ENCODE results near the gene TRPM3. TPM values are rescaled to one million over a fixed set of nuclear protein-coding genes. Genes with fewer than 3 reads are reported as not detected.

Gene TRPM3
- total and polyA plus RNA-seq, 7 experiments from 2014 or later = not detected

DNA sequence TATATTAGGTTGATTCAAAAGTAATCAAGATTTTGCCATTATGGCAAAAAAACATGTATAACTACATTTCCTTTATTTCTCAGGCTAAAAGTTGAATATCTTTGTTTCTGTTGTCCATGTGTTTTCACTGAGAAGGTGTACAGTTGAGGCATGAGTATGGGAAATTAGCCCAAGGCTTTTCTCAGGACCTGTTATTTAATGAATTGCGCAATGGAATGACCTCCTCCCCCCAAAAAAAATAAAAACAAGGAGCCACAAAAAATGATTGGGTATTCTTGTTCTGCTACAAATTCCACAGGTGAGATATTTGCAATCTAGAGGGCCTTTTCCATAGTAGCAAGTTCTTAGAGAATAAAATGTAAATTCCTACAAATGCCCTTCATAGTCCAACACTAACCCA, 186.8 kb downstream of the TRPM3 start:
- no peak for DNase-seq
- intact Hi-C loops (cut with micrococcal nuclease) = no loop called here
- Histone ChIP-seq H3K27me3 (ENCODE audit: control insufficient read depth in 2 of 2, insufficient read depth in 2 of 2, low read length in 2 of 2) (no peaks in the 10 kb centered on the region), H3K9me3 (ENCODE audit: control insufficient read depth in 2 of 3, low read length in 3 of 3) (no peaks in the 10 kb centered on the region), H3K36me3 (ENCODE audit: control insufficient read depth in 2 of 3, insufficient read depth in 3 of 3, low read length in 3 of 3) (no peaks in the 10 kb centered on the region), H3K27ac (ENCODE audit: low read depth, low read length) (no peak overlapping the region), H3K4me1 (ENCODE audit: control insufficient read depth in 2 of 2, insufficient read depth in 2 of 2, low read length in 2 of 2) (no peaks in the 10 kb centered on the region), H3K4me3 (ENCODE audit: low read length) (no peak overlapping the region)
- CTCF ChIA-PET = no interaction called here
- Mint-ChIP-seq H3K9me3 (peaks cover 0 to 3% (median 0%) of the 10 kb centered on the region in 11 donors), H3K36me3 (no peaks in the 10 kb centered on the region), H3K27me3 (no peaks in the 10 kb centered on the region), H3K4me3 (no peak overlapping the region), H3K27ac (no peak overlapping the region), H3K4me1 (no peaks in the 10 kb centered on the region)
- POLR2A ChIA-PET = no interaction called here
- no peak for ATAC-seq

- Mint-ChIP-seq H3K9me3 (peaks cover 0 to 3% (median 0%) of the 10 kb centered on the region in 11 donors), H3K36me3 (no peaks in the 10 kb centered on the region), H3K4me1 (no peaks in the 10 kb centered on the region), H3K27ac (no peak overlapping the region), H3K27me3 (peaks cover 0 to 2% (median 0%) of the 10 kb centered on the region in 5 donors), H3K4me3 (no peak overlapping the region)
- ChIA-PET POLR2A (no interaction called here), CTCF (no interaction called here)
- H3K27me3 ChIP-seq (ENCODE audit: control insufficient read depth in 2 of 2, insufficient read depth in 2 of 2, low read length in 2 of 2) = no peaks in the 10 kb centered on the region
- no peak overlapping the region for H3K4me3 ChIP-seq (ENCODE audit: low read length)
- no peak overlapping the region for H3K27ac ChIP-seq (ENCODE audit: low read depth, low read length)
- intact Hi-C loops (cut with micrococcal nuclease) = no loop called here
- DNase-seq (no peak), ATAC-seq (no peak)
- H3K9me3 ChIP-seq (ENCODE audit: control insufficient read depth in 2 of 3, low read length in 3 of 3) = no peaks in the 10 kb centered on the region
- H3K36me3 ChIP-seq (ENCODE audit: control insufficient read depth in 2 of 3, insufficient read depth in 3 of 3, low read length in 3 of 3) = no peaks in the 10 kb centered on the region
- H3K4me1 ChIP-seq (ENCODE audit: control insufficient read depth in 2 of 2, insufficient read depth in 2 of 2, low read length in 2 of 2) = no peaks in the 10 kb centered on the region
Measured at GRCh38 chr9:70933321-70933720, 188.1 kb downstream of the TRPM3 start.

DNA sequence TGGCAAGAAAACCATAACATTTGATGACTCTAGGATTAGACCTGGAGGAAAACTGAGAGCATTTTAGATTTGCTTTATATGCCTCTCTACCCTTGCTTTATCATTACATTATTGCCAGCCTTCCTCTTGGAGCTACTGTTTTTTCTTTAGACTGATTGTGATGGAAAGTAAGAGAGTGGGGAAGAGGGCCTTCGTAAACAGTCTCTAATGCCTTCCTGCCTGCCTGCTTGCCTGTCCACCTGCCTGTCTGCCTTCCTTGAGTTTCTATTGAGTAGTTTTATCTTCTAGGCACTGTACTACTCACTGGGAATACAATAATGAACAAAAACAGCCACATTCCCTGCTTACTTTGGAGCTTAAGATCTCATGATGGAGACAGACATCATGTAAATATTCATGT, 189.3 kb downstream of the TRPM3 start:
- H3K27me3 Mint-ChIP-seq = peaks cover 0 to 3% (median 0%) of the 10 kb centered on the region in 5 donors
- H3K9me3 ChIP-seq (ENCODE audit: control insufficient read depth in 2 of 3, low read length in 3 of 3) = no peaks in the 10 kb centered on the region
- H3K27me3 ChIP-seq (ENCODE audit: control insufficient read depth in 2 of 2, insufficient read depth in 2 of 2, low read length in 2 of 2) = no peaks in the 10 kb centered on the region
- H3K9me3 Mint-ChIP-seq = peaks cover 0 to 4% (median 0%) of the 10 kb centered on the region in 11 donors
- intact Hi-C loops (cut with micrococcal nuclease) = no loop called here
- no peak overlapping the region for H3K4me3 Mint-ChIP-seq
- no peaks in the 10 kb centered on the region for H3K36me3 Mint-ChIP-seq
- no peak overlapping the region for H3K4me3 ChIP-seq (ENCODE audit: low read length)
- no peaks in the 10 kb centered on the region for H3K4me1 ChIP-seq (ENCODE audit: control insufficient read depth in 2 of 2, insufficient read depth in 2 of 2, low read length in 2 of 2)
- H3K36me3 ChIP-seq (ENCODE audit: control insufficient read depth in 2 of 3, insufficient read depth in 3 of 3, low read length in 3 of 3) = no peaks in the 10 kb centered on the region
- H3K27ac Mint-ChIP-seq = no peak overlapping the region
- DNase-seq = no peak
- CTCF ChIA-PET = no interaction called here
- H3K4me1 Mint-ChIP-seq = no peaks in the 10 kb centered on the region
- H3K27ac ChIP-seq (ENCODE audit: low read depth, low read length) = no peak overlapping the region
- no peak for ATAC-seq
- POLR2A ChIA-PET = no interaction called here

DNA sequence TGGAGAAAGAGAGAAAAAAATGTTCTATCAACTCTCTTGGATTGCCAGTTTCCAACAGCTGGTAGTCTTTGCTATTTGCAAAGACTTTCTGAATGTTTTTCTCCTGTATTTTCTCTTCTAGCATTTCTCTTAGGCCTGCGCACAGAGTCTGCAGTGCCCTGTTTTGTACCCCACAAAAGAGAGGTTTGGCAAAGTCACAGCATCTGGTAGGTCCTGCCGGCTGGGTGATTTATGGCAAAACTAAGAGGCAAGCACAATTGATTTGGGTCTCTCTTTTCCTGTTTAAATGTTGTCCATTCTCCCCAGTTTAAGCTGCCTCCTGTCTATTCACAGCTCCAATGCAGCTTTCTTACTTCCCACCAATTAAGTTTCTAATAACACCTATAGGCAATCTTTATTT, 193.9 kb downstream of the TRPM3 start:
- no peaks in the 10 kb centered on the region for H3K36me3 ChIP-seq (ENCODE audit: control insufficient read depth in 2 of 3, insufficient read depth in 3 of 3, low read length in 3 of 3)
- Mint-ChIP-seq H3K36me3 (no peaks in the 10 kb centered on the region), H3K4me1 (no peaks in the 10 kb centered on the region), H3K9me3 (peaks cover 0 to 4% (median 0%) of the 10 kb centered on the region in 11 donors), H3K27me3 (peaks cover 0 to 6% (median 0%) of the 10 kb centered on the region in 5 donors), H3K4me3 (no peak overlapping the region), H3K27ac (no peak overlapping the region)
- no peak for DNase-seq
- no peak overlapping the region for H3K4me3 ChIP-seq (ENCODE audit: low read length)
- ATAC-seq = no peak
- H3K9me3 ChIP-seq (ENCODE audit: control insufficient read depth in 2 of 3, low read length in 3 of 3) = no peaks in the 10 kb centered on the region
- POLR2A ChIA-PET = no interaction called here
- intact Hi-C loops (cut with micrococcal nuclease) = loop anchor here in 1 of 2 donors (10.0 kb wide), 1 partner anchor 57 kb away; no protein-coding TSS in a partner anchor
- CTCF ChIA-PET = no interaction called here
- no peaks in the 10 kb centered on the region for H3K27me3 ChIP-seq (ENCODE audit: control insufficient read depth in 2 of 2, insufficient read depth in 2 of 2, low read length in 2 of 2)
- no peak overlapping the region for H3K27ac ChIP-seq (ENCODE audit: low read depth, low read length)
- H3K4me1 ChIP-seq (ENCODE audit: control insufficient read depth in 2 of 2, insufficient read depth in 2 of 2, low read length in 2 of 2) = no peaks in the 10 kb centered on the region

DNA sequence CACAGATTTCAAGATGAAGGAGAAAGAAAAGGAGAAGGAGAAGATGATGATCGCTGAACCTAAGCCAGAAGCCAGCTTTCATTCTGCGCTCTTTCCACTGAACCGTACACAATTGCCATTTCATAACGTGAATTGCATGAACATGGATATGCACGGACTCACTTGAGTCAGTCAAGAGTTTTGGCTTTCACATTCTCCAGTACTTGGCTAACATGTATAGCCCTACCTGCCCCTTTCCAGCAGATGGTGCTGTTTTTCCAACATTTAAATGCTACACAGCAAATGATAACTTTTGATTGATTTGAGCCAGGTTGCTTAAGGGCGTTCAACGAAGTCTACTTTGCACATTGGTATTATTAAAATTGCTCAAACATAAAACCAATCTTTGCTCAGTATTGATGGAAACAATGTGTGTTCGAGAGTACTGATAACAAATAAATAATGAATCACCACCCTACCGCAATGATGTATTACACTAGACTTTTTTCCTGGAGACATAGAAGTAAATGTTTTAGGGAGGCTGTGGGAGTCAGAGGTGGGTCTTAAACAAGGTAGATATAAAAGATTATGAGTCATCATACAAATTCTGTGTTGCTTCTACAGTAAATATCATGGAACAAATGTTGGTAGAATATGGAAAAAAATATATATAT, 196.4 kb downstream of the TRPM3 start:
- CTCF ChIA-PET = interaction anchor here (0.6 to 0.8 kb wide), 2 partner anchors 22 to 1694 kb away, joined by 3 to 5 read pairs; no protein-coding TSS in a partner anchor

GRCh38 chr9:70924380-70924779, 197.0 kb downstream of the TRPM3 start:
- Histone ChIP-seq H3K27ac (ENCODE audit: low read depth, low read length) (no peak overlapping the region), H3K27me3 (ENCODE audit: control insufficient read depth in 2 of 2, insufficient read depth in 2 of 2, low read length in 2 of 2) (no peaks in the 10 kb centered on the region), H3K36me3 (ENCODE audit: control insufficient read depth in 2 of 3, insufficient read depth in 3 of 3, low read length in 3 of 3) (no peaks in the 10 kb centered on the region), H3K4me3 (ENCODE audit: low read length) (no peak overlapping the region), H3K4me1 (ENCODE audit: control insufficient read depth in 2 of 2, insufficient read depth in 2 of 2, low read length in 2 of 2) (no peaks in the 10 kb centered on the region), H3K9me3 (ENCODE audit: control insufficient read depth in 2 of 3, low read length in 3 of 3) (no peaks in the 10 kb centered on the region)
- no peak for DNase-seq
- ChIA-PET CTCF (no interaction called here), POLR2A (no interaction called here)
- ATAC-seq = no peak
- Mint-ChIP-seq H3K27ac (no peak overlapping the region), H3K27me3 (peaks cover 0 to 6% (median 0%) of the 10 kb centered on the region in 5 donors), H3K4me1 (no peaks in the 10 kb centered on the region), H3K9me3 (peaks cover 0 to 4% (median 0%) of the 10 kb centered on the region in 11 donors), H3K4me3 (no peak overlapping the region), H3K36me3 (no peaks in the 10 kb centered on the region)
- intact Hi-C loops (cut with micrococcal nuclease) = loop anchor here in 1 of 2 donors (2.0 to 10.0 kb wide), 2 partner anchors 60 to 1100 kb away; no protein-coding TSS in a partner anchor

More for the DNA sequence above, 196.4 kb downstream of the TRPM3 start:
- ATAC-seq (no peak), DNase-seq (peak in 1 of 9 donors; percentile 13)
- no peaks in the 10 kb centered on the region for H3K4me1 ChIP-seq (ENCODE audit: control insufficient read depth in 2 of 2, insufficient read depth in 2 of 2, low read length in 2 of 2)
- no peaks in the 10 kb centered on the region for H3K9me3 ChIP-seq (ENCODE audit: control insufficient read depth in 2 of 3, low read length in 3 of 3)
- POLR2A ChIA-PET = no interaction called here
- no peak overlapping the region for H3K4me3 ChIP-seq (ENCODE audit: low read length)
- intact Hi-C loops (cut with micrococcal nuclease) = loop anchor here in 1 of 2 donors (2.0 to 10.0 kb wide), 2 partner anchors 60 to 1100 kb away; no protein-coding TSS in a partner anchor
- H3K27me3 ChIP-seq (ENCODE audit: control insufficient read depth in 2 of 2, insufficient read depth in 2 of 2, low read length in 2 of 2) = no peaks in the 10 kb centered on the region
- Mint-ChIP-seq H3K36me3 (no peaks in the 10 kb centered on the region), H3K27ac (no peak overlapping the region), H3K4me3 (no peak overlapping the region), H3K9me3 (peaks cover 0 to 4% (median 0%) of the 10 kb centered on the region in 11 donors), H3K4me1 (no peaks in the 10 kb centered on the region), H3K27me3 (peaks cover 0 to 6% (median 0%) of the 10 kb centered on the region in 5 donors)
- H3K36me3 ChIP-seq (ENCODE audit: control insufficient read depth in 2 of 3, insufficient read depth in 3 of 3, low read length in 3 of 3) = no peaks in the 10 kb centered on the region
- no peak overlapping the region for H3K27ac ChIP-seq (ENCODE audit: low read depth, low read length)

GRCh38 chr9:70923961-70924360, 197.5 kb downstream of the TRPM3 start:
- POLR2A ChIA-PET = no interaction called here

More at GRCh38 chr9:70923961-70924360, 197.5 kb downstream of the TRPM3 start:
- Mint-ChIP-seq H3K9me3 (peaks cover 0 to 4% (median 0%) of the 10 kb centered on the region in 11 donors), H3K36me3 (no peaks in the 10 kb centered on the region), H3K27ac (no peak overlapping the region), H3K4me3 (no peak overlapping the region), H3K4me1 (no peaks in the 10 kb centered on the region), H3K27me3 (peaks cover 0 to 6% (median 0%) of the 10 kb centered on the region in 5 donors)
- CTCF ChIA-PET = no interaction called here
- Histone ChIP-seq H3K9me3 (ENCODE audit: control insufficient read depth in 2 of 3, low read length in 3 of 3) (no peaks in the 10 kb centered on the region), H3K27me3 (ENCODE audit: control insufficient read depth in 2 of 2, insufficient read depth in 2 of 2, low read length in 2 of 2) (no peaks in the 10 kb centered on the region), H3K4me3 (ENCODE audit: low read length) (no peak overlapping the region), H3K4me1 (ENCODE audit: control insufficient read depth in 2 of 2, insufficient read depth in 2 of 2, low read length in 2 of 2) (no peaks in the 10 kb centered on the region), H3K36me3 (ENCODE audit: control insufficient read depth in 2 of 3, insufficient read depth in 3 of 3, low read length in 3 of 3) (no peaks in the 10 kb centered on the region), H3K27ac (ENCODE audit: low read depth, low read length) (no peak overlapping the region)
- no peak for DNase-seq
- no peak for ATAC-seq
- intact Hi-C loops (cut with micrococcal nuclease) = loop anchor here in 1 of 2 donors (2.0 to 10.0 kb wide), 2 partner anchors 61 to 1101 kb away; no protein-coding TSS in a partner anchor
